Calu3 (cell line): ENCODE results near the gene ZNF568. TPM values are rescaled to one million over a fixed set of nuclear protein-coding genes. Genes with fewer than 3 reads are reported as not detected.

Experiments
- BruUV-seq: library from RNA; stranded (reverse); fragments of 400-500 nt; replicated peaks from 2 replicates; lab custom pipeline; 2021; lab: Mats Ljungman, UMichigan
- CTCF ChIA-PET: fragments of 300-600 bp; sonication (Branson Sonifier 250); formaldehyde crosslinking; loops from one replicate; lab custom pipeline; 2022; ENCODE audit warnings: antibody characterized with exemption; lab: Charles Lee
- DNase-seq: peaks from one replicate; pipeline ENCODE4 v3.0.0; 2022
- H3K27ac Mint-ChIP-seq: one replicate; pipeline ENCODE4 v1.8.0; 2022; ENCODE audit warnings: mixed read lengths; ENCODE audit not compliant: unreplicated experiment
- H3K27me3 Mint-ChIP-seq: one replicate; pipeline ENCODE4 v1.8.0; 2022; ENCODE audit warnings: mixed read lengths; ENCODE audit not compliant: unreplicated experiment
- H3K36me3 Mint-ChIP-seq: one replicate; pipeline ENCODE4 v1.8.0; 2022; ENCODE audit warnings: mild to moderate bottlenecking, moderate library complexity, mixed read lengths; ENCODE audit not compliant: insufficient read depth, unreplicated experiment
- H3K4me1 Mint-ChIP-seq: one replicate; pipeline ENCODE4 v1.8.0; 2022; ENCODE audit warnings: mild to moderate bottlenecking, low read depth, mixed read lengths; ENCODE audit not compliant: unreplicated experiment
- H3K4me3 Mint-ChIP-seq: one replicate; pipeline ENCODE4 v1.8.0; 2022; ENCODE audit warnings: mild to moderate bottlenecking, low read depth, moderate library complexity, mixed read lengths; ENCODE audit not compliant: unreplicated experiment
- H3K9me3 Mint-ChIP-seq: one replicate; pipeline ENCODE4 v1.8.0; 2022; ENCODE audit warnings: low read depth, mixed read lengths; ENCODE audit not compliant: unreplicated experiment
- intact Hi-C: fragments of 100-400 bp; cut with micrococcal nuclease; formaldehyde crosslinking; loops from one replicate; pipeline ENCODE4 v1.10.0; 2022; ENCODE audit not compliant: unreplicated experiment
- total RNA-seq: library from RNA; stranded (reverse); gene quantifications from 2 replicates; pipeline ENCODE4 v1.2.3, GENCODE V29; 2022
- TF ChIP-seq, protein P1 (sequence below): fragments of 200-600 bp; IDR thresholded peaks from one replicate; pipeline ENCODE4 v1.8.0; 2022; ENCODE audit warnings: antibody characterized with exemption; ENCODE audit not compliant: unreplicated experiment

The ZNF568 gene
- total RNA-seq, 1 experiment from 2014 or later, result 4.4 TPM

DNA sequence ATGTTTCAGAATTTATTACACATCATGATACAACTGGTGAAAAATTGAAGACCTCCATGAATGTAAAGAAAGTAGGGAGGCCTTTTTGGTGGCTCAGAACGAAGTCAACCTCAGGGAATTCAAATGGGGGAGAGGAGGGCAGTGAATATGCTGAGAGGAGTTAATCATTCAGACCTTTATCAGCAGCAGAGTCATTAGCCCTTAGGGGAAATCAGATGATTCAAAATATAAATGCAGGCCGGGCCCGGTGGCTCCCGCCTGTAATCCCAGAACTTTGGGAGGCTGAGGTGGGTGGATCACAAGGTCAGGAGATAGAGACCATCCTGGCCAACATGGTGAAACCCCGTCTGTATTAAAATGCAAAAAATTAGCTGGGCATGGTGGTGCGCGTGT, 81.7 kb downstream of the ZNF568 start:
- Mint-ChIP-seq H3K4me1 (no peaks in the 10 kb centered on the region), H3K36me3 (no peaks in the 10 kb centered on the region), H3K27ac (no peak overlapping the region), H3K9me3 (peaks cover 36% of the 10 kb centered on the region), H3K4me3 (no peak overlapping the region), H3K27me3 (no peaks in the 10 kb centered on the region)
- CTCF ChIA-PET, result no interaction called here
- TF ChIP-seq, protein P1, sequence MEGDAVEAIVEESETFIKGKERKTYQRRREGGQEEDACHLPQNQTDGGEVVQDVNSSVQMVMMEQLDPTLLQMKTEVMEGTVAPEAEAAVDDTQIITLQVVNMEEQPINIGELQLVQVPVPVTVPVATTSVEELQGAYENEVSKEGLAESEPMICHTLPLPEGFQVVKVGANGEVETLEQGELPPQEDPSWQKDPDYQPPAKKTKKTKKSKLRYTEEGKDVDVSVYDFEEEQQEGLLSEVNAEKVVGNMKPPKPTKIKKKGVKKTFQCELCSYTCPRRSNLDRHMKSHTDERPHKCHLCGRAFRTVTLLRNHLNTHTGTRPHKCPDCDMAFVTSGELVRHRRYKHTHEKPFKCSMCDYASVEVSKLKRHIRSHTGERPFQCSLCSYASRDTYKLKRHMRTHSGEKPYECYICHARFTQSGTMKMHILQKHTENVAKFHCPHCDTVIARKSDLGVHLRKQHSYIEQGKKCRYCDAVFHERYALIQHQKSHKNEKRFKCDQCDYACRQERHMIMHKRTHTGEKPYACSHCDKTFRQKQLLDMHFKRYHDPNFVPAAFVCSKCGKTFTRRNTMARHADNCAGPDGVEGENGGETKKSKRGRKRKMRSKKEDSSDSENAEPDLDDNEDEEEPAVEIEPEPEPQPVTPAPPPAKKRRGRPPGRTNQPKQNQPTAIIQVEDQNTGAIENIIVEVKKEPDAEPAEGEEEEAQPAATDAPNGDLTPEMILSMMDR, result no peak
- intact Hi-C loops, result no loop called here
- DNase-seq, result no peak
- BruUV-seq, result no TSS peak

DNA sequence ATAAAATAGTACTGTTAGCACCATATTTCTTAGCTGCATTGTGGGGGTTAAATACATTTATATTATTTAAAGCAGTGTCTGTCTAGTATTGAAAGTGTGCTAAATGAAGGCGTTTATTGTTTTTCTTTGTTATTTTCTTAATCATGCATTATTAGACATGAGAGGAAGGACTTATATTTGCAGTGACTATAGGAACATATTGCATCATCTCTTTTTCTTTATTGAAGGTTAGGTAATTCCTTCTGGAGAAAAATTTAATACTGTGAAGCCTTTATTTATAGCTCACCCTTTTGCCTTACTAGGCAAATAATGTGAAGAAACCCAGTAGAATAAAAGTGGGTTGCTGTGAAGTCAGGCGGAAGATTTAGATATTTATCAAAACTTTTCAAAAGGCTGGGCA, 83.2 kb downstream of the ZNF568 start:
- Mint-ChIP-seq H3K9me3 (peaks cover 33% of the 10 kb centered on the region), H3K27me3 (no peaks in the 10 kb centered on the region), H3K4me3 (no peak overlapping the region), H3K4me1 (no peaks in the 10 kb centered on the region), H3K27ac (no peak overlapping the region), H3K36me3 (no peaks in the 10 kb centered on the region)
- intact Hi-C loops, result no loop called here
- no TSS peak for BruUV-seq
- no peak for DNase-seq
- CTCF ChIA-PET, result no interaction called here
- TF ChIP-seq, protein P1, result no peak

DNA sequence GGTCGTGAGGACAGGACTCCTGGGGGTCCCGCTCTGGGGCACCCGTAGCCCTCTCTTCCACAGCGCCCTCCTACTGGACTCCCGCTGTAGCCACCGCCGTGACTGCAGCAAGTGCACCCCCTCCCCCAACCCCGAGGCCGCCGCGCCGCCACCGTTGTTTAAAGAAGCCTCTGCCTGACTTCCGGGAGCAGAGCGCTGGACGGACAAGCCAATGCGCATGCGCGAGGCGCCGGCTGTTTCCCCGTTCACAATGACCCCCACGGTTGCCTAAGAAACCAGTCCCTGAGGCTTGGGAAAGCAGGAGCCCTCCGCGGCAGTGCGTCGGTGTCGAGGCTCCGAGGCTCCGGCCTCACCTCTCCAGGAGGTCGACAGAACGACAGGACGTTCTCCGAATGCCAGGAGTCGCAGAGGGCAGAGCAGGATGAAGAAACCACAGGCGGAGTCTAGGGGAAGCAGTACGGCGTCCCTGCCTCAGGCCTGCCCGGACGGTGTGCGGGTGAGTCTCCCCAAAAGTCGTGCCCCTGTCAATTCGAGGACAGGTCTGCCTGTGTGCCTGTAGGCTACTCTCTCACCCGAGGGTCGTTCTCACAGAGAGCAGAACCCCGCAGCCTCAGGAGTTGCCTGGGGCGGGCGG, 91.6 kb downstream of the ZNF568 start:
- peaks cover 17% of the 10 kb centered on the region for H3K9me3 Mint-ChIP-seq

DNA sequence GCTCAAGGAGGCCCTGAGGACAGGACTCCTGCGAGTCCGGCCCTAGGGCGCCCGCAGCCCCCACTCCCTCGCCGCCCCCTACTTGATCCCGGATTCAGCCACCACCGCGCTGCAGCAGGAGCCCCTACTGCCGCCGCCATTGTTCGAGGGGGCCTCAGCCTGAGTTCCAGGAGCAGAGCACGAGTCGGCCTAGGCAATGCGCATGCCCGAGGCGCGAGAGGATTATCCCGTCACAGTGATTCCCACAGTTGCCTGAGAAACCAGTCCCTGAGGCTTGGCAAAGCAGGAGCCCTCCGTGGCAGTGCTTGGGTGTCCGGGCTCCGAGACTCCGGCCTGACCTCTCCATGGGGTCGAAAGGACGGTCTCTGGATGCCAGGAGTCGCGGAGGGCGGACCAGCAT, 93.7 kb downstream of the ZNF568 start:
- no TSS peak for BruUV-seq
- CTCF ChIA-PET, result no interaction called here

More for the DNA sequence above, 91.6 kb downstream of the ZNF568 start:
- no peaks in the 10 kb centered on the region for H3K27me3 Mint-ChIP-seq
- H3K4me1 Mint-ChIP-seq, result no peaks in the 10 kb centered on the region
- no peak overlapping the region for H3K27ac Mint-ChIP-seq
- BruUV-seq, result no TSS peak
- intact Hi-C loops, result no loop called here
- DNase-seq, result no peak
- H3K4me3 Mint-ChIP-seq, result no peak overlapping the region
- CTCF ChIA-PET, result no interaction called here
- TF ChIP-seq, protein P1, result no peak
- peaks cover 5% of the 10 kb centered on the region for H3K36me3 Mint-ChIP-seq

More for the DNA sequence above, 93.7 kb downstream of the ZNF568 start:
- Mint-ChIP-seq H3K4me1 (no peaks in the 10 kb centered on the region), H3K36me3 (peaks cover 5% of the 10 kb centered on the region), H3K27me3 (no peaks in the 10 kb centered on the region), H3K9me3 (peaks cover 16% of the 10 kb centered on the region), H3K27ac (no peak overlapping the region), H3K4me3 (no peak overlapping the region)
- intact Hi-C loops, result no loop called here
- DNase-seq, result no peak
- TF ChIP-seq, protein P1, result no peak
